DOHH2 (cell line): ENCODE measurements around the gene TLE3.

Experiments
- CTCF ChIP-seq: fragments of 200-600 bp; sonication (generic); IDR thresholded peaks from one replicate; pipeline ENCODE4 v1.5.1; 2014; ENCODE audit warnings: antibody characterized with exemption, mild to moderate bottlenecking, low read depth, low read length; ENCODE audit not compliant: poor library complexity, severe bottlenecking
- EZH2phosphoT487 ChIP-seq: fragments of 200-600 bp; sonication (generic); IDR thresholded peaks from 2 replicates; pipeline ENCODE4 v1.6.1; 2017; ENCODE audit warnings: borderline replicate concordance, mild to moderate bottlenecking, antibody characterized with exemption, low read length, moderate library complexity, mixed read lengths

DNA sequence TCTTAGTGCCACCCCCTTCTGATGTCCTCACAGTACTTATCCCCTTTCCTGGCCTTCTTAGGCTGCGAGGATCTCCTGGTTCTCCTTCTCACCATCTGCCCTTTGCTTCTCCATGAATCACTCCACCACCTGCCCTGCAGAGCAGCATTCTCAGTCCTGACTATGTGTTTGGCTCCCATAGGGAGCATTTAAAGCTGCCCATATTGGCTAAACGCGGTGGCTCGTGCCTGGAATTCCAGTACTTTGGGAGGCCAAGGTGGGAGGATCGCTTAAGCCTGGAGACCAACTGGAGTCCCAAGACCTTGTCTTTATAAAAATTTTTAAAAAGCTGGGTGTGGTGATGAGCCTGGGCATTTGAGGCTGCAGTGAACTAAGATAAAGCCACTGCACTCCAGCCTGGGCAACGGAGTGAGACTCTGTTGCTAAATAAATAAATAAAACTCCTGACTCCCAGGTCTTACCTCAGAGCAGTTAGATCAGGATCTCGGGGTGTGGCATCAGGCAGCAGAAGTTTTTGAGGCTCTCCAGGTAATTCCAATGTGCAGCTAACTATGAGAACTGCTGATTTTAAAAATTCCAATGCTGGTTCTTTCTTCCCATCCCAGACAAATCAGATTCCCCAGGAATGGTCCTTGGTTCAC lies 36.2 kb upstream of the TLE3 start:
- no peak for TF ChIP-seq EZH2phosphoT487
- TF ChIP-seq CTCF: no peak
